ENCODE results near the gene C6orf15.

C6orf15 gene

DNA sequence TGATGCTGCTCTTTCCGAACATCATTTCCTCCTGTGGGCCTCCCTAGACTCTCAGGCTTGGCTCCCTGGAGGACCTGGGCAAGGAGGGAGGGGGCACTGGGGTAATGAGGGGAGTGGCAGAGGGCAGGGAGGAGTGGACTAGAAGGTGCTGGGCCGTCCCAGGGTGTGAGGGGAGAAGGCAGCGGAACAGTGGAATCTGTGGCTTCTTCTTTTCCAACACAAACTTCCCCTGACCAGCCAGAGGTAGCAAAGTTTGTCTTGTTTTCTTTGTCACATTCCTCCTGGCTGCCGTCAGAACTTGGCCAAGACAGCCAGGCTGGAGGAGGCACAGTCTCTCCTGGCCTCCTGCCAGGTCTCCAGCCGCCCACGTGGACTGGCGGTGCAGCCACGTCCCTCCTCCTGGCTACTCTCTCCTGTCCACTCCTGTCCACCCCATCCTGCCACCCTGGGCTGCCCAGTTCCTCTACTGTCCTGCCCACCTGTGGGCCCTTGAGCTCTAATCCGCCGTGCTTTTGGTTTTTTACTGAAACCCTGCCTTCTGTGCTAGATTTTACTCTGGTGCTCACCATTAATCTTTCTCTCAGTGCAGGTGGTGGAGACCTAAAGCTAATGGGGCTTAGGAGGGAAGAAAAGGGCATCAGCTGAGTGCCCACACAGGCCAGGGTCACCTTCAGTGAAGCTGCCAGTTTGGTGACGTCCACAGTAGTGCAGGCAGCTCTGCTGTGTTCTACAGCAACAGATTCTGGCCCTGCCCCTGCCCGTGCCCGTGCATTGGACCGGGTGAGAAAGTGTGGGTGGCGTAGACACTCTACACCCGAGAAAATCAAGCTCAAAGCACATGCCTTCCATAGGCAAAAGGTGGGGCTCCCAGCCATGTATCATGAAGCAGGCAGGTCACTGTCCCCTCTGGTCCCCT, 10.7 kb upstream of the C6orf15 start:
- no peaks in the 10 kb centered on the region for H3K9me3 ChIP-seq (ENCODE audit: control insufficient read depth, insufficient read depth, low read length)
- H3K4me1 ChIP-seq (ENCODE audit: insufficient read depth, low read length), result peaks cover 5% of the 10 kb centered on the region; the same call in 1 of the 2 replicates
- H3K9ac ChIP-seq (ENCODE audit: low read depth, low read length), result no peak overlapping the region
- H3K36me3 ChIP-seq (ENCODE audit: insufficient read depth, low read length), result no peaks in the 10 kb centered on the region

DNA sequence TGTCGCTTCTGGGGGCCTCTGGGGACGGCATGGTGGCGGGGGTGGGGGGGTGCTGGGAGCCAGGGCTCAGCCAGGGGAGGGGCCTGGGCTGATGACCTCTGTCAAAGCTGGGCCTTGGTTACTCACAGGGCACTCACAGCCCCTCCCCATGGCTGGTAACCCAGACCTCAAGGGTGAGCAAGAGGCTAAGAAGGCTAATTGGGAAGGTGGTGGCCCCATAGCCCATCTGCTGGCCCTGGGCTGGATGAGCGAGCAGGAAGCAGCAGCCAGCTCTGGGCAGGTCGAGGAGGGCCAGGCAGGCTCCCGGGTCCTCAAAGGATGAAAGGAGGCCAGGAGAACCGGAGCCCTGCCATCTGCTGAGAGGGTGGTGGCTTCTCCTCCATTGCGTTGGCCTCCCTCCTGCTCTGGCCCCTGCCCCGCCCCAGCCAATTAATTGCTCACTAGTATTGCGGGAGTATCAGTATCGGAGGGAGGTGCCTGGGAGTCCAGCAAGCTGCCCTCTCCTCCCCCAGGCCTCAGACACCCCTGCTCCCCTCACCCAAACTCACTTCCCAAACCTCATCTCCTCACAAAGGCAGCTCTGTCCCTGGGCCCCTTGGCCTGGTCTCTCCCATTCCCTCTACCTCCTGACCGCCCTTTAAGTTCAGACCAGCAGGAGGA, 8.9 kb upstream of the C6orf15 start:
- Histone ChIP-seq H3K9ac (ENCODE audit: low read depth, low read length) (no peak overlapping the region), H3K9me3 (ENCODE audit: control insufficient read depth, insufficient read depth, low read length) (no peaks in the 10 kb centered on the region), H3K4me1 (ENCODE audit: insufficient read depth, low read length) (peaks cover 5% of the 10 kb centered on the region; the same call in 1 of the 2 replicates), H3K36me3 (ENCODE audit: insufficient read depth, low read length) (no peaks in the 10 kb centered on the region)

DNA sequence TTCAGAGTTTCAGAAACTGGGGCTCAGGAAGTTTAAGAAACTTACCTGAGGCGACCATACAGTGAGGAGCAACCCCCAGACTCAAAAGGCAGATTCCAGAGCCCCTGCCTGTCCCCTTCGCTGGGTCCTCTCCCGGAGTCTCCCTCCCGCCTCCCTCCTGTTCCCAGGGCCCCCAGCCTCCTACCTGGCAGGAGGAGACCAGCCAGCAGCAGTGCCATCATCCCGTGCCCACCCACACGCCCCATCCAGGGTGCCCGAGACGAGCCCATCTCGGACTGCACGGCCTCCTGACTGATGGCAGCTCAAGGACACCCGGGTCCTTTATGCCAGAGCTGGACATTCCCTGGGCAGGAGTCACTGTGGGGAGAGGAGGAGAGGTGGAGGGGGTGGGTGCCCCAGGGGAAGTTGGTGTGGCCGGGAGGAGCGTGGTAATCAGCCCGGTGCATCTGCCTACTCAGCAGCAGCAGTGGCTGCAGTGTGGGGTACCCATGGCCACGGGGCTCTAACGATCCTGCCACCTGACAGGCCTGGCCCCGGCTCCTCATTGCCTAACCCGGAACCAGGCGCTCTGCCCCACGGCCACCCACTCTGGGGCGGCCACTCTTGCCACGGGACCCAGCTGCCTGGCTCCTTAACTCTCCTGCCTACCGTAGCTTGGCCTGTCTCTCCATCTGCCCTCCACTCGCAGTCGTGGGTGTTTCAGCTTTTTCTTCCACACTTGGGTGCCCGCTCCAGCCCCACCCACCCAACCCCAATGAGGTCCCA, 8.0 kb upstream of the C6orf15 start, which contains the start of gene CDSN:
Gene CDSN (minus strand): TSS at position 296 of the 765 bp plus-strand sequence. CDS start 27 bp downstream, at position 269.
- no peaks in the 10 kb centered on the region for H3K9me3 ChIP-seq (ENCODE audit: control insufficient read depth, insufficient read depth, low read length)
- no peaks in the 10 kb centered on the region for H3K36me3 ChIP-seq (ENCODE audit: insufficient read depth, low read length)
- H3K9ac ChIP-seq (ENCODE audit: low read depth, low read length), result no peak within 1 kb of the TSS
- H3K4me1 ChIP-seq (ENCODE audit: insufficient read depth, low read length), result peaks cover 6% of the 10 kb centered on the region; the same call in 1 of the 2 replicates

DNA sequence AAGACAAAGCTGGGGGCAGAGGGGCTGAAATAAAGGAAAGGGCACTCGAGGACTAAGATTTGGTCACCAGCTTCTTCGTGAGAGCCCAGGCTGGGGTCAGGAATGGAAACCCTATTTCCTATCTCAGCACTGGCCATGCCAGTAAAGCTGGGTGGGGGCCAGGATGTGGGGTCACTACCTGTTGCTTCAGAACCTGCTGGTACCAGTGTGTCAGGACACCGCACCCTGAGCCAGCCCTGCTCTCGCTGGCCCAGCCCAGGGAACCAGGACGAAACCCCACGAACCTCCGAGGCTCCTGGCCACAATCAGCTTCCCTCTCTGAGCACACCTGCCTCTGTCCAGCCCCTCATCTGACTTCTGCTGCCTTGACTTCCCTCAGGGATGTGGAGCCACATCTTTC, 5.8 kb upstream of the C6orf15 start:
- no peak overlapping the region for H3K9ac ChIP-seq (ENCODE audit: low read depth, low read length)
- peaks cover 15% of the 10 kb centered on the region; the same call in 1 of the 2 replicates for H3K4me1 ChIP-seq (ENCODE audit: insufficient read depth, low read length)
- H3K36me3 ChIP-seq (ENCODE audit: insufficient read depth, low read length), result no peaks in the 10 kb centered on the region
- no peaks in the 10 kb centered on the region for H3K9me3 ChIP-seq (ENCODE audit: control insufficient read depth, insufficient read depth, low read length)

DNA sequence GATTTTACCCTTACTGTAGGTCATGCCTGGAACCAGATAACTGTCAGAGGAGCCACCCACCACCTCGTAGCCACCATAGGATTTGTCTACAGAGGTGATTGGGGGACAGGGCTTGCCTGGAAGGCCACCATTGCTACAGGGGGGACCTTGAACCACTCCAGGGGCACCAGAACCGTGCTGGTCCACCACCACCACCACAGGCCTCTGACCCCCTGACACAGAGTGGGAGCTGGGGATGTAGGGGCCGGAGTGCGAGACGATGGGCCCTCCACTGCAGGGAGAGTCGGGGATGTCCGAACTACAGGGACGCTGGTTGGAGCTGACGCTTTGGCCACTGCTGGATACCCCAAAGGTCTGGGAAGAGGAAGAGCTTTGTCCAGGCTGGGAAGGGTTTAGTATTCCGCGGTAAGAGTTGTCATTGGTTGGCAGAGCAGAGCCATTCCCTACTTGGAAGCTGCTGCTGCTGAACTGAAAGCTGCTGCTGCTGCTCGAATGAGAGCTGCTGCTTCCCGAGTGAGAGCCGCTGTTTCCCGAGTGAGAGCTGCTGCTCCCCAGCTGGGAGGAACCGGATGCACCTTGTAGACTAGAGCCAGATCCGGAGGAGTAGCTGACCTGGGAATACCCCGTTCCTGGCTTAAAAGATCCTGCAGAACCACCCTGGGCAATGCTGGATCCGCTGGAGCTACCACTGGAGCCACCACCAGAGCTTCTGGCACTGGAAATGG, 4.4 kb upstream of the C6orf15 start:
- H3K9ac ChIP-seq (ENCODE audit: low read depth, low read length), result no peak overlapping the region
- peaks cover 15% of the 10 kb centered on the region; the same call in 1 of the 2 replicates for H3K4me1 ChIP-seq (ENCODE audit: insufficient read depth, low read length)
- no peaks in the 10 kb centered on the region for H3K9me3 ChIP-seq (ENCODE audit: control insufficient read depth, insufficient read depth, low read length)

DNA sequence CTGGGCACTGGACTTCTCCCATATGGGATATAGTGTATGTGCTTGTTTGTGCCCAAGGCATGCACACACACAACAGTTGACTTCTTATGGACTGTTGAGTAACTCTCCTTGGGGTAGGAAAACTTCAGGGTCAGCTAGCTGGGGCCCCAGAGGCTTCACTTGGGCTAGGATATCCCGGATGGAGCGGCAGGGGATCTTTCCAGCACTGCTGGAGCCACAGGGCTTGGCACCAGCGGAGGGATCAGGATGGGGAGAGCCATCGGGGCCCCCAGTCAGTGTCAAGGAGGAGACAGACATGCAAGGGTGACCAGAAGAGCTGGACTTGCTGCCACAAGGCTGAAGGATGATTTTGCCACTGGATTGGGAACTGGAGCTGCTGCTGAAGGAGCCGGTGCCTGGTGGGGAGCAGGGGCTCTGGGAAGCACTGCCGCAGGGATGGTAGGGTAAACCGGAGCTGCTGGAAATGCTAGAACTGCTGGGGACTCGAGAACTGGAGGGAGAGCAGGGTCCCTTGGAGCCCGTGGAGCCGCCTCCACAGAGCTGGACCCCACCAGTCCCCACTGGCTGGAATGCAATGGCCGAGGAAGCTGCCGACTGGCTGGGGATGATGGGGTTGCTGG, 3.7 kb upstream of the C6orf15 start:
- Histone ChIP-seq H3K9ac (ENCODE audit: low read depth, low read length) (no peak overlapping the region), H3K36me3 (ENCODE audit: insufficient read depth, low read length) (no peaks in the 10 kb centered on the region), H3K9me3 (ENCODE audit: control insufficient read depth, insufficient read depth, low read length) (no peaks in the 10 kb centered on the region), H3K4me1 (ENCODE audit: insufficient read depth, low read length) (peaks cover 20% of the 10 kb centered on the region)

More for the DNA sequence above, 4.4 kb upstream of the C6orf15 start:
- H3K36me3 ChIP-seq (ENCODE audit: insufficient read depth, low read length), result no peaks in the 10 kb centered on the region

DNA sequence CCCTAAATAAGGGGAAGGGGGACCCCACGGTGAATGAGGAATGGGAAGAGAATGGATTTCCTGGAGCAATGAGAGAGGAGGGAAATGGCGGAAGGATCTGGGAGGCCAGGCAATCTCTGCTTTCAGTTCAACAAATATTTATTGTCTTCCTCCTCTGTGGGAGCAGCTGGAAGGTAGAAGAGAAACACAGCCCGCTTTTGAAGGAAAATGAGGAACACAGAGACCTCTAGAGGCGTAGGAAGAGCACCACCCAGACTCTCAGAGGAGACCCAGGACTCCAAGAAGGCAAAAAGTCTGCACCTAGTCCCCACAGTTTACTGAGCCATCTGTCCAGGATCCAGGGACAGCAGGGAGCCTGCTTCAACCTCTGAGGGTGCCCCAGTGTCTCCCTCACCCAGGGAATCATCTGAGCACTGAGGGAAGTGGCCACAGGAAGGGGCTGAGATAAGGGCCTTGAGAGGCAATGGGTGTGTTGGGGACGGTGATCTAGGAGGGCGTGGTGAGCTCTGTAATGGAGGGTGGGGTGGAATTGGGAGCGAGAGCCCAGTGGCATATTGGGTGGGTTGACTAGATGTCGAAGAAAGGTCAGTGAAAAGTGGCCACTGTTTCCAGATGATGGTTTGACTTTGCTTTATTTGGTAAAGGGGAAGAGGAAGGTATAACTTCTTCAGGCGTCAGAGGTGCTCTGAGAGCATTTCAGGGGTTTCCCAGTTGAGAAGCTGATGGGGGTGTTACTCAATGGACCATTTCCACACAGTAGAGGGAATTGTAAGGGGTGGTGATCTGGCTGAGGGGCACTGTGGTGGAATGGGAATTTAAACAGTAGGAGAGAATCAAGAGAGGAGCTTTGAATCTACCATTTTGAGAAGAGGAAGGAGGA, 2.8 kb upstream of the C6orf15 start:
- Histone ChIP-seq H3K36me3 (ENCODE audit: insufficient read depth, low read length) (no peaks in the 10 kb centered on the region), H3K9ac (ENCODE audit: low read depth, low read length) (no peak overlapping the region; the same call in 1 of the 2 replicates), H3K9me3 (ENCODE audit: control insufficient read depth, insufficient read depth, low read length) (no peaks in the 10 kb centered on the region), H3K4me1 (ENCODE audit: insufficient read depth, low read length) (peaks cover 28% of the 10 kb centered on the region)

DNA sequence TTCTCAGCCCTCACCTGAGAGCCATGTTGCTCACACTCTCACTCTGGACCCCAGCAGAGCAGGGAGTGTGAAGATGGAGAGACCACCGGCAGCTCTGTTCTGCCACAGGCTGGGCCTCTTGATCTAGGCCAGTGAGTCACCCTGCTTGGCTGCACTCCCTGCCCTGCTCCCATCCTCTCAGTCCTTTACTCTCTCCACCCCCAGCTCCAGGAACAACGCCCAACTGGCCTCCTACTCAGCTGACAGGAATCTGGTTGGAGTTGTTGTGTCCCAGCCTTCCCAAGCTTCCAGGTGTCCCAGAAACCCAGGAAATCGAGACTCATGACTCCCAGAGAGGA, 2.1 kb upstream of the C6orf15 start, which contains the start of gene PSORS1C1:
Gene PSORS1C1 (plus strand): TSS at position 260 of the 338 bp plus-strand sequence. CDS start 14,833 bp downstream, outside the sequence.
- Histone ChIP-seq H3K9ac (ENCODE audit: low read depth, low read length) (no peak within 1 kb of the TSS; the same call in 1 of the 2 replicates), H3K36me3 (ENCODE audit: insufficient read depth, low read length) (no peaks in the 10 kb centered on the region), H3K9me3 (ENCODE audit: control insufficient read depth, insufficient read depth, low read length) (no peaks in the 10 kb centered on the region), H3K4me1 (ENCODE audit: insufficient read depth, low read length) (peaks cover 32% of the 10 kb centered on the region)

DNA sequence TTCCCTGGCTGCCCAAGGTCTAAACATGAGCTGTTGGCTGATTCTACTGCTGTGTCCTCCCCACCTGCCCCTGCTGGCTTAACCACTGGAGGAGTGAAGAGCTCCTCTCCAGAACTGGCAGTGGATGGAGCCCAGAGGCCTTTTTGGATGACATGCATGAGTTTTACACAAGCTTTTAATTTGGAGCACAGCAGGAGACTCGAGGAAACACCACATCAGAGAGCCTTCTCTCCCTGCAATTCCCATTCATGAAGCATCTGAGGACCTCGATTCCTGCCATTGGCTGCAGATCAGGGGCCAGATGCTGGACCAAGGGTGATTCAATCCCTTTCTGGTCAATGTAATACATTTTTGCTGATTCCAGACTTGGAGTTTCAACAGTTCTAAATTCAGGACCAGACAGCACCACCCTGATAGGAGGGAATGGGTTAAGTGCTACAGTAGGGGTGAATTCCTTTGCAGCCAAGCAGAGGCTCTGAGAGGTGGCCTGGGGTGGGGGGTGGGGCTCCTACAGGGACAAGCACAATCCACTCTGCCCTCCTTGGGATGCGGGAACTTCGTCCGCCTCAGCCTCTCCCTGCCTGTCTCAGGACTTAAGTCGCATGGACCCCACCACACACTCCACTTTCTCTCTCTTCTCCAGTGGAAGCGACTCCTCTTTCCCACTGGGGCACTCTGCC, 1.6 kb upstream of the C6orf15 start:
- no peaks in the 10 kb centered on the region for H3K9me3 ChIP-seq (ENCODE audit: control insufficient read depth, insufficient read depth, low read length)
- no peak overlapping the region for H3K9ac ChIP-seq (ENCODE audit: low read depth, low read length)
- peaks cover 32% of the 10 kb centered on the region for H3K4me1 ChIP-seq (ENCODE audit: insufficient read depth, low read length)
- H3K36me3 ChIP-seq (ENCODE audit: insufficient read depth, low read length), result no peaks in the 10 kb centered on the region

DNA sequence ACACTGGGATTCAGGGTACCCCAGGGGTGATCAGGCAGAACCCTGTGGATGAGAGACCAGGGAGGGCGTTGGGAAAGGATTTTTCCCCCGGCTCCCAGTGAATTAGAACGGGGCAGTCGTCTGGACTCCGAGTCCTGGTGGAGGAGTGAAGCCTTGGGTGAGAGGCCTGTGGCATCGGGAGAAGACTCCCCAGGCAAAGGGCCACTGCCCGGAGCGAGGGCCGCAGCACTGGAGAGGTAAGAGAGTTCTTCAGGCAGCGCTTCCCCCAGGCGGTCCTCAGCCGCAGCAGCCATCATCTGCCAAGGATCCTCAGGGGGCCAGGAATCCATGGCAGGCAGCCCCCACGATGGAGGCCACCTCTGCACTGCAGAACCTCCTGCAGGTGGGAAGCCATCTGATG, 663 bp downstream of the C6orf15 start:
- no peaks in the 10 kb centered on the region for H3K36me3 ChIP-seq (ENCODE audit: insufficient read depth, low read length)
- H3K9me3 ChIP-seq (ENCODE audit: control insufficient read depth, insufficient read depth, low read length), result no peaks in the 10 kb centered on the region

DNA sequence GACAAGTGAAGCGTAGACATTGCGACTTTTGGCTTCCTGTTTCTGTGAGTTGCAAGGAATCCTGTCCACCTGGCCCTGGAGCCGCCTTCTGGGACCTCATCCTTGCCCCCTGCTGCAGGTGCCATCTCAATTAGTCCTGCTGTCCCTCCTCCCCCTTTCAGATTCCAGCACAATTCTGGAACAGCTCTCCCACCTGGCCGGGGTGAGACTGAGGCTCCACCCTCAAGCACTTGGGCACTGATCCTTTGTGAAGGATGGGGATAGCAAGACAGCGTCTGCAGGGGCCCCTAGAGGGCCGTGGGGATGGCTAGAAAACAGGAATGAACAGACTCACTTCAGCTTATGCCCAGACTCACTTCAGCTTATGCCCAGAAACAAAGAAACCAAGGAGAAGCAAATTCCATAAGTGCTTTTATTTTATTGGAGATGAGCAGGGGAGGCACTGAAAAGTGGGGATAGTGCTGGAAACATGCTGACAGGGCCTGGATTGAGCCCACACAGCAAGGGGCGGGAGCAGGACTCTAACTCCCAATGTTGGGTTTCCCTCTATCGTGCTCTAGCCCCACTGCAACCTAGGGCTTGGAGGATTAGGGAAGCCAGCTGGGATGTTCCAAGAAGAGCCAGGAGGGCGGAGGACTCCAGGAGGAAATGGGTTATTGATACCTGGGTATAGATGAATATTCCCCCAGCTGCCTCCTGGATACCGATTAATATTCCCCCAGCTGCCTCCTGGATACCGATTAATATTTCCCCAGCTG, 1.4 kb downstream of the C6orf15 start:
- Histone ChIP-seq H3K9me3 (ENCODE audit: control insufficient read depth, insufficient read depth, low read length) (no peaks in the 10 kb centered on the region), H3K9ac (ENCODE audit: low read depth, low read length) (no peak overlapping the region), H3K4me1 (ENCODE audit: insufficient read depth, low read length) (peaks cover 32% of the 10 kb centered on the region), H3K36me3 (ENCODE audit: insufficient read depth, low read length) (no peaks in the 10 kb centered on the region)

More for the DNA sequence above, 663 bp downstream of the C6orf15 start:
- peaks cover 32% of the 10 kb centered on the region for H3K4me1 ChIP-seq (ENCODE audit: insufficient read depth, low read length)
- no peak overlapping the region for H3K9ac ChIP-seq (ENCODE audit: low read depth, low read length)

DNA sequence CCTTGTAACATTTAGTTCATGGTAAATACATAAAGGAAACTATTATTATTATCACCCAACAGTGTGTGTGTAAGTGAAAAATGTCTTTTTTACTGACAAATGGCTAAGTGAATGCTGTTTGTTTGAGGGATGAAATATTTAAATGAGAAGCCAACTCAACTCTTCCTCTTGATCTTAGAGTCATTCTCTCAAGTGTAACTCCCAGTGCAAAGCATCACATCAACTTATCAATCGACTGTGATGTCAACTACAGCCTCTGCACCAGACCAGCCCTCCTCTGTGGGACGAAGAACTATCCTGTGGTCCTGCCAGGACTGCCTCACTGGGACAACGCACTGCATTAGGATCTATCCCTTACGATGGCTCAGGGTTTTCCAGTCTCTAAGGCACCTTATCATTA, 5.3 kb downstream of the C6orf15 start:
- Histone ChIP-seq H3K4me1 (ENCODE audit: insufficient read depth, low read length) (peaks cover 17% of the 10 kb centered on the region), H3K9ac (ENCODE audit: low read depth, low read length) (no peak overlapping the region), H3K36me3 (ENCODE audit: insufficient read depth, low read length) (no peaks in the 10 kb centered on the region), H3K9me3 (ENCODE audit: control insufficient read depth, insufficient read depth, low read length) (no peaks in the 10 kb centered on the region)

Data from ES-I3 (cell line).